ENCODE results near the gene LRRC56. TPM values are rescaled to one million over a fixed set of nuclear protein-coding genes. Genes with fewer than 3 reads are reported as not detected.

Gene LRRC56
- total and polyA plus RNA-seq, 9 of the 15 experiments (the other 6 are each of a cell fraction or from before 2014, with no cell fraction given): 0.03 to 4.5 (median 1.0) TPM; not detected in 1

- TF ChIP-seq RBFOX2 (IDR thresholded peaks at IDR 0.05; ENCODE audit: low read depth, low read length): peak; percentile 68
- TF ChIP-seq GABPA (tag; conservative IDR thresholded peaks at IDR 0.05; ENCODE audit: low read depth): peak; percentile 47
- TF ChIP-seq, protein P1, sequence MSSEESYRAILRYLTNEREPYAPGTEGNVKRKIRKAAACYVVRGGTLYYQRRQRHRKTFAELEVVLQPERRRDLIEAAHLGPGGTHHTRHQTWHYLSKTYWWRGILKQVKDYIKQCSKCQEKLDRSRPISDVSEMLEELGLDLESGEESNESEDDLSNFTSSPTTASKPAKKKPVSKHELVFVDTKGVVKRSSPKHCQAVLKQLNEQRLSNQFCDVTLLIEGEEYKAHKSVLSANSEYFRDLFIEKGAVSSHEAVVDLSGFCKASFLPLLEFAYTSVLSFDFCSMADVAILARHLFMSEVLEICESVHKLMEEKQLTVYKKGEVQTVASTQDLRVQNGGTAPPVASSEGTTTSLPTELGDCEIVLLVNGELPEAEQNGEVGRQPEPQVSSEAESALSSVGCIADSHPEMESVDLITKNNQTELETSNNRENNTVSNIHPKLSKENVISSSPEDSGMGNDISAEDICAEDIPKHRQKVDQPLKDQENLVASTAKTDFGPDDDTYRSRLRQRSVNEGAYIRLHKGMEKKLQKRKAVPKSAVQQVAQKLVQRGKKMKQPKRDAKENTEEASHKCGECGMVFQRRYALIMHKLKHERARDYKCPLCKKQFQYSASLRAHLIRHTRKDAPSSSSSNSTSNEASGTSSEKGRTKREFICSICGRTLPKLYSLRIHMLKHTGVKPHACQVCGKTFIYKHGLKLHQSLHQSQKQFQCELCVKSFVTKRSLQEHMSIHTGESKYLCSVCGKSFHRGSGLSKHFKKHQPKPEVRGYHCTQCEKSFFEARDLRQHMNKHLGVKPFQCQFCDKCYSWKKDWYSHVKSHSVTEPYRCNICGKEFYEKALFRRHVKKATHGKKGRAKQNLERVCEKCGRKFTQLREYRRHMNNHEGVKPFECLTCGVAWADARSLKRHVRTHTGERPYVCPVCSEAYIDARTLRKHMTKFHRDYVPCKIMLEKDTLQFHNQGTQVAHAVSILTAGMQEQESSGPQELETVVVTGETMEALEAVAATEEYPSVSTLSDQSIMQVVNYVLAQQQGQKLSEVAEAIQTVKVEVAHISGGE (CRISPR knock-in tag; IDR thresholded peaks at IDR 0.05): peak in 1 of 3 experiments; percentile 32; a peak in 1 of 6 replicates
- TF ChIP-seq MEF2A (IDR thresholded peaks at IDR 0.05; ENCODE audit: control insufficient read depth, low read depth, low read length): no peak
- TF ChIP-seq NR2C2 (CRISPR knock-in tag; IDR thresholded peaks at IDR 0.05): no peak
- TF ChIP-seq NR2C2 (tag; IDR thresholded peaks at IDR 0.05): peak; percentile 78
- peak; percentile 36; the same call in 1 of the 2 replicates for TF ChIP-seq ATF1 (CRISPR knock-in tag; IDR thresholded peaks at IDR 0.05)
- no peak for TF ChIP-seq ATF1 (tag; IDR thresholded peaks at IDR 0.05)
- peak; percentile 23 to 99; a peak in 2 of 4 replicates for TF ChIP-seq NONO (IDR thresholded peaks at IDR 0.05; ENCODE audit: low read depth in 2 of 2, low read length in 1 of 2)
- peak; percentile 69; the same call in 1 of the 2 replicates for TF ChIP-seq PHF8 (IDR thresholded peaks at IDR 0.05; ENCODE audit: borderline replicate concordance, low read length)
- TF ChIP-seq CHD7 (IDR thresholded peaks at IDR 0.05; ENCODE audit: low read depth, low read length): no peak
Measured at GRCh38 chr11:568306-569157, 31.2 kb downstream of the LRRC56 start (continued).
